Gastroesophageal sphincter (tissue), 4 donors: ENCODE data around the gene UBA6. TPM values are rescaled to one million over a fixed set of nuclear protein-coding genes. Genes with fewer than 3 reads are reported as not detected.
A peak's percentile ranks its signal among the peaks of the same experiment; 100 is the strongest.

Source experiments
- ATAC-seq: fragments of 150-250 bp; one replicate; pipeline ENCODE4 v1.9.1; 2016; ENCODE audit warnings: mild to moderate bottlenecking, moderate library complexity
- H3K27ac ChIP-seq, 4 donors: fragments of 200-600 bp; sonication (generic) in 3 of 4; 1 replicate in 3 of 4; 2 replicates in 1 of 4; pipeline ENCODE4 v1.5.1; 2016 to 2019
- H3K27me3 ChIP-seq: fragments of 200-600 bp; sonication (generic); one replicate; pipeline ENCODE4 v1.5.1; 2019
- H3K36me3 ChIP-seq, 2 donors: fragments of 200-600 bp; sonication (generic); one replicate each; pipeline ENCODE4 v1.5.1; 2019; ENCODE audit warnings: control low read depth in 1 of 2
- H3K4me1 ChIP-seq, 3 donors: fragments of 200-600 bp; sonication (generic); 1 replicate in 2 of 3; 2 replicates in 1 of 3; pipeline ENCODE4 v1.5.1; 2016 to 2019; ENCODE audit warnings: control low read depth in 2 of 3
- H3K4me3 ChIP-seq, 2 donors: fragments of 200-600 bp; sonication (generic); one replicate each; pipeline ENCODE4 v1.5.1; 2019; ENCODE audit warnings: mild to moderate bottlenecking in 1 of 2, moderate library complexity in 1 of 2
- H3K9me3 ChIP-seq, 3 donors: fragments of 200-600 bp; sonication (generic); one replicate each; pipeline ENCODE4 v1.5.1; 2017 to 2019; ENCODE audit warnings: control low read depth in 2 of 3
- EP300 ChIP-seq: sonication (generic); formaldehyde crosslinking; IDR thresholded peaks from one replicate; pipeline ENCODE4 v1.6.1; 2017; ENCODE audit warnings: antibody characterized with exemption, mild to moderate bottlenecking
- POLR2A ChIP-seq, 2 donors: fragments of 450-650 bp; IDR thresholded peaks; one replicate each; pipeline ENCODE4 v1.6.1; 2017; ENCODE audit warnings: antibody characterized with exemption in 2 of 2, mild to moderate bottlenecking in 2 of 2, moderate library complexity in 1 of 2
- POLR2AphosphoS5 ChIP-seq: sonication (generic); formaldehyde crosslinking; IDR thresholded peaks from one replicate; pipeline ENCODE4 v1.6.1; 2017; ENCODE audit warnings: antibody characterized with exemption
- WGBS, 2 donors: methylation state at CpG; one replicate each; pipeline ENCODE4 v1.1.5; 2018; ENCODE audit warnings: low coverage in 1 of 2; 5-methylcytosine and 5-hydroxymethylcytosine counted together
- total RNA-seq, 4 donors: library from RNA; depleted of rRNA; stranded (reverse); fragments of >200 nt; gene quantifications; one replicate each; pipeline ENCODE4 v1.1.0, GENCODE V29; 2016
- TF ChIP-seq, protein P1 (sequence below), 4 experiments: fragments of 200-600 bp in 2 of 4; fragments of 450-650 bp in 2 of 4; sonication (generic) in 1 of 4; IDR thresholded peaks; one replicate each; pipeline ENCODE4 v1.5.1; 2017 to 2019; ENCODE audit warnings: antibody characterized with exemption in 4 of 4, mild to moderate bottlenecking in 2 of 4, moderate library complexity in 2 of 4

The UBA6 gene
- total RNA-seq, 4 donors from 2014 or later = 29.9 to 87.6 (median 46.7) TPM

DNA sequence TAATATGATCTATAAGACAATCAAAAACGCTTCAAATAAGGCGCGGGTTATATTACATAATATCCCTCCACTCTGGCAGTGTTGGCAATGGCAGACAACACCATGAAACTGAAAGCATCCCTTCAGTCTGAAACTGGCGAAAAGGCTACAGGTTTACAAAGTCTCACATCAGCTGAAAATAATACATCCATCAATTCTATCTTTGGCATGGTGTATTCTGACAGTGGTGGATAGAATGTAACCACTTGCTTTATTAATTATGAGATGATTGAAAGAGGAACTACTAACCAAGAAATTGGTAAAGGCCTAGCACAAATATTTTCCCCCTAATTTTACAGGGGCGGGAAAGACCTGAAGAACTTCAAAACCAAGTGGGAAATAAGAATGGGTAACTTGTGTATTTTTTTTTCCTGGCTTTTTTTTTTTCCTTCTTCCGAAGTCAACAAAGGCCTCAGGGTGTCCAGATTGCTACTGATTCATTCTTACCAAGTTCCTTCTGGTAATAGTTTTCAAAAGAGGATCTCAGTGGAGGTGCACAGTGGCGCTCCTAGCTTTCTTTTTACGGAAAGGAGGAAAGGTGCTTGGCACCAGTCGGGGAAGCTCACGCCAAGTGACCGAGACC, 728 bp downstream of the UBA6 start:
- 34 to 41% methylated on average over 6 of the region's 11 CpGs for WGBS, 2 donors
- no peak for ATAC-seq
- Histone ChIP-seq H3K27me3 (no peaks in the 10 kb centered on the region), H3K4me3 (peak overlapping the region; percentile 83 to 97), H3K4me1 (peaks cover 4 to 24% (median 7%) of the 10 kb centered on the region in 3 donors), H3K9me3 (no peaks in the 10 kb centered on the region), H3K27ac (peak overlapping the region; percentile 87 to 90 (median 88)), H3K36me3 (no peaks in the 10 kb centered on the region)
- TF ChIP-seq EP300 = no peak
- TF ChIP-seq, protein P1, sequence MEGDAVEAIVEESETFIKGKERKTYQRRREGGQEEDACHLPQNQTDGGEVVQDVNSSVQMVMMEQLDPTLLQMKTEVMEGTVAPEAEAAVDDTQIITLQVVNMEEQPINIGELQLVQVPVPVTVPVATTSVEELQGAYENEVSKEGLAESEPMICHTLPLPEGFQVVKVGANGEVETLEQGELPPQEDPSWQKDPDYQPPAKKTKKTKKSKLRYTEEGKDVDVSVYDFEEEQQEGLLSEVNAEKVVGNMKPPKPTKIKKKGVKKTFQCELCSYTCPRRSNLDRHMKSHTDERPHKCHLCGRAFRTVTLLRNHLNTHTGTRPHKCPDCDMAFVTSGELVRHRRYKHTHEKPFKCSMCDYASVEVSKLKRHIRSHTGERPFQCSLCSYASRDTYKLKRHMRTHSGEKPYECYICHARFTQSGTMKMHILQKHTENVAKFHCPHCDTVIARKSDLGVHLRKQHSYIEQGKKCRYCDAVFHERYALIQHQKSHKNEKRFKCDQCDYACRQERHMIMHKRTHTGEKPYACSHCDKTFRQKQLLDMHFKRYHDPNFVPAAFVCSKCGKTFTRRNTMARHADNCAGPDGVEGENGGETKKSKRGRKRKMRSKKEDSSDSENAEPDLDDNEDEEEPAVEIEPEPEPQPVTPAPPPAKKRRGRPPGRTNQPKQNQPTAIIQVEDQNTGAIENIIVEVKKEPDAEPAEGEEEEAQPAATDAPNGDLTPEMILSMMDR (IDR thresholded peaks at IDR 0.05) = no peak
- no peak for TF ChIP-seq POLR2A (IDR thresholded peaks at IDR 0.05)
- no peak for TF ChIP-seq POLR2AphosphoS5

DNA sequence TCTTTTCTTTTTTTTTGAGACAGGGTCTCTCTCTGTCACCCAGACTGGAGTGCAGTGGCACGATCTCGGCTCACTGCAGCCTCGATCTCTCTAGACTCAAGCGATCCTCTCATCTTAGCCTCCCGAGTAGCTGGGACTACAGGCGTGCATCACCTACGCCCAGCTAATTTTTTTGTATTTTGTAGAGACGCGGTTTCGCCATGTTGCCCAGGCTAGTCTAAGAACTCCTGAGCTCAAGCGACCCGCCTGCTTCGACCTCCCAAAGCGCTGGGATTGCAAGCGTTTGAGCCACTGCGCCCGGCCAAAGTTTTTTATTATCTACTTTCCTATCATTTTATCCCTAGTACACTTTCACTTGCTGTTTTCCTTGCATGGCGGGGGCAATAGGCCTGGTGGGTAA, 1.4 kb downstream of the UBA6 start:
- TF ChIP-seq, protein P1 (IDR thresholded peaks at IDR 0.05) = no peak
- TF ChIP-seq POLR2AphosphoS5 (no peak), POLR2A (IDR thresholded peaks at IDR 0.05) (no peak), EP300 (no peak)
- peaks cover 4 to 24% (median 7%) of the 10 kb centered on the region in 3 donors for H3K4me1 ChIP-seq
- 95 to 97% methylated on average over 12 to 18 of the region's 18 CpGs for WGBS, 2 donors
- no peaks in the 10 kb centered on the region for H3K9me3 ChIP-seq
- H3K4me3 ChIP-seq = no peak overlapping the region
- no peaks in the 10 kb centered on the region for H3K36me3 ChIP-seq
- ATAC-seq = no peak
- peak overlapping the region in 1 of 4 donors; percentile 89 for H3K27ac ChIP-seq
- no peaks in the 10 kb centered on the region for H3K27me3 ChIP-seq

DNA sequence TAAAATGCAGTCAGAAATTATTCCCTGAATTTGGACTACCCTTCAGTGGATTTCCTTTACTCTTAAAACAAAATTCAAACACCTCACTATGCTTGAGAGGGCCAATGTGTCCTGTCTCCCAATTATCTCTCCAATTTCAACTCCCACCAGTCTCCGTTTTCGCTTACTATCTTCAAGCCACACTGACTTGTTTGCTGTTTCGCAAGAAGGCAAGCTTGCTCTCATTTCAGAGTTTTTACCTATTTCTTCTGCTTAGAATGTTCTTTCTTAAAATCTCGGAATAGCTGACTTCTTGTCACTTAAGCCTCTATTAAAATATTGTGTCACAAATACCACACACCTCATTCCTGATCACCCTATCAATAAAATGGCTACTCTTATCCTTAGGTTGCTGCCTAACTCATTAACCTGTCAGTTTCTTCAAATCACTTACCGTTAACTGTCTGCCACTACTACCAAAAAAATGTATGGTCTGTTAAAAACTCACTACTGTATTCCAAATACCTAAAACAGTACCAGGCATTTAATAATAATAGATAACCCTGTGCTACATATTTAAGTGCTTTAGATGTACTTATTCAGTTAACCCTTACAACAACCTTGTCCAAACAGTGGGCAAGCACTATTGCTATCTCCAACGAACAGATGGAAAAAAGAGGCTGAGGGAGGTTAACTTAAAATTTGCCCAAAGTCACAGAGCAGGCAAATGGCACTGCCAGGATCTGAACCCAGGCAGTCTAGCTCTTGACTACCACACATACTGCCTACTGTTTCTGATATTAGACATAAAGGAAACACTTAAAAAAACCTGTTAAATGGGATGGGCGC, 2.9 kb downstream of the UBA6 start:
- H3K4me1 ChIP-seq = peaks cover 4 to 24% (median 7%) of the 10 kb centered on the region in 3 donors
- H3K4me3 ChIP-seq = no peak overlapping the region
- peaks cover 0 to 9% of the 10 kb centered on the region in 2 donors for H3K36me3 ChIP-seq
- H3K27me3 ChIP-seq = no peaks in the 10 kb centered on the region
- ATAC-seq = no peak
- H3K9me3 ChIP-seq = no peaks in the 10 kb centered on the region
- TF ChIP-seq EP300 (no peak), POLR2A (IDR thresholded peaks at IDR 0.05) (no peak), POLR2AphosphoS5 (no peak)
- TF ChIP-seq, protein P1 (IDR thresholded peaks at IDR 0.05) = no peak
- 86 to 92% methylated on average over 5 to 7 of the region's 7 CpGs for WGBS, 2 donors
- no peak overlapping the region for H3K27ac ChIP-seq

DNA sequence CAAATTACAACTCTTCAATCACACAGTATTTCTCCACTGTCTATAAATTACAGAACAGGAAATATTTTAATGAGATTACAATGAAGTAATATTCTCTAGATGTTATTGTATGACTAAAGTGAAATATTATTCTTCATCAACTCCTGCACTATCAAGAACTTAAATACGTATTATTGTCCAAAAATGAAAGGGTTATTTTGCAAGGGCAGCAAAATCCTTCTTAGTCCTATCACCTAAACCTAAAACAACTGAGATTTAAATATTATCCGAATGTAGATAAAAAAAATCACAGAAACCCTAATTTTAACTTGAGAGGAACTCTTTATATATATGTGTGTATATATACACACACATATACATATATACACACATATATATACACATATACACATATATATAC, 4.9 kb downstream of the UBA6 start:
- H3K4me1 ChIP-seq = peaks cover 0 to 15% (median 3%) of the 10 kb centered on the region in 3 donors
- TF ChIP-seq EP300 (no peak), POLR2A (IDR thresholded peaks at IDR 0.05) (no peak)
- no peak overlapping the region for H3K4me3 ChIP-seq
- H3K36me3 ChIP-seq = peaks cover 0 to 29% of the 10 kb centered on the region in 2 donors
- ATAC-seq = no peak
- no peaks in the 10 kb centered on the region for H3K27me3 ChIP-seq
- 85 to 89% methylated on average over 2 of the region's 2 CpGs for WGBS, 2 donors
- peaks cover 0 to 7% (median 0%) of the 10 kb centered on the region in 3 donors for H3K9me3 ChIP-seq
- H3K27ac ChIP-seq = no peak overlapping the region

DNA sequence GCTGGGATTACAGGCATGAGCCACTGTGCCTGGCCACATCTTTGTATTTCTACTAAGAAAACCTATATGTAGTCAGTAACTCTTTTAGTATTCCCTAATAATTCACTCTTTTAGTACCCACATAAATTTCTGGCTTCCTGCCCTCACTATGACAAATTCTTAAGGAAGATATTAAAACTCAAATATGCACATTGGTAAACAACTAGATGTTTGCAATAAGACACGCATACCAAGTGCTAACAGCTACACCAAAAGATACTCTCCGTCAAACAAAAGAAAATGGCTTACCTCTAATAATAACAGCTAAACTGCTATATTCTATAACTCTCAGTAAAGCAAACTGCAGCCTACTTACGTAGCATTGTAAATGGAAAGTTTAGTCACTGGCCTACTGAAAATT, 6.3 kb downstream of the UBA6 start:
- H3K27ac ChIP-seq = no peak overlapping the region
- H3K36me3 ChIP-seq = peaks cover 0 to 33% of the 10 kb centered on the region in 2 donors
- H3K27me3 ChIP-seq = no peaks in the 10 kb centered on the region
- H3K4me1 ChIP-seq = peaks cover 0 to 5% (median under 1%) of the 10 kb centered on the region in 3 donors
- 87 to 93% methylated on average over 3 of the region's 3 CpGs for WGBS, 2 donors
- TF ChIP-seq, protein P1 (IDR thresholded peaks at IDR 0.05) = no peak
- TF ChIP-seq EP300 = no peak
- TF ChIP-seq POLR2A (IDR thresholded peaks at IDR 0.05) = no peak
- no peak for TF ChIP-seq POLR2AphosphoS5
- no peak for ATAC-seq
- no peak overlapping the region for H3K4me3 ChIP-seq
- H3K9me3 ChIP-seq = peaks cover 0 to 7% (median 0%) of the 10 kb centered on the region in 3 donors
